HL-60 (cell line): Measurements from ENCODE around the gene FUT2.
A peak's percentile ranks its signal among the peaks of the same experiment; 100 is the strongest.

ENCODE experiments used
- DNase-seq, 2 experiments: peaks; one replicate each; pipeline ENCODE4 v3.0.0-alpha.2; 2010 to 2020; ENCODE audit warnings: low read depth in 1 of 2, low spot score in 1 of 2
- H3K27ac ChIP-seq: fragments of 250-450 bp; sonication (Bioruptor Pico); replicated peaks from 2 replicates; pipeline ENCODE4 v1.5.1; 2020; ENCODE audit warnings: mild to moderate bottlenecking, moderate library complexity
- H3K27me3 ChIP-seq: fragments of 250-450 bp; sonication (Bioruptor Pico); 2 replicates; pipeline ENCODE4 v1.5.1; 2021; ENCODE audit warnings: mild to moderate bottlenecking, moderate library complexity; ENCODE audit not compliant: insufficient read depth, poor library complexity, severe bottlenecking
- H3K4me3 ChIP-seq: replicated peaks from 2 replicates; pipeline ENCODE4 v1.5.1; 2011; ENCODE audit warnings: mild to moderate bottlenecking, control low read depth, low read length; ENCODE audit not compliant: insufficient read depth
- GABPA ChIP-seq: IDR thresholded peaks from 2 replicates; pipeline ENCODE4 v1.6.1; 2012; ENCODE audit warnings: low read depth
- POLR2AphosphoS5 ChIP-seq: IDR thresholded peaks from 2 replicates; pipeline ENCODE4 v1.6.1; 2012; ENCODE audit warnings: low read depth
- SPI1 ChIP-seq: IDR thresholded peaks from 2 replicates; pipeline ENCODE4 v1.6.1; 2012; ENCODE audit warnings: low read depth, mild to moderate bottlenecking, borderline replicate concordance
- TF ChIP-seq, protein P1 (sequence below): IDR thresholded peaks from 2 replicates; pipeline ENCODE4 v1.6.1; 2012; ENCODE audit warnings: low read depth; ENCODE audit not compliant: insufficient replicate concordance
- TF ChIP-seq, protein P2 (sequence below): IDR thresholded peaks from one replicate; pipeline ENCODE4 v1.5.1; 2011; ENCODE audit warnings: low read length, control low read depth, inconsistent platforms; ENCODE audit not compliant: insufficient read depth

The FUT2 gene

DNA sequence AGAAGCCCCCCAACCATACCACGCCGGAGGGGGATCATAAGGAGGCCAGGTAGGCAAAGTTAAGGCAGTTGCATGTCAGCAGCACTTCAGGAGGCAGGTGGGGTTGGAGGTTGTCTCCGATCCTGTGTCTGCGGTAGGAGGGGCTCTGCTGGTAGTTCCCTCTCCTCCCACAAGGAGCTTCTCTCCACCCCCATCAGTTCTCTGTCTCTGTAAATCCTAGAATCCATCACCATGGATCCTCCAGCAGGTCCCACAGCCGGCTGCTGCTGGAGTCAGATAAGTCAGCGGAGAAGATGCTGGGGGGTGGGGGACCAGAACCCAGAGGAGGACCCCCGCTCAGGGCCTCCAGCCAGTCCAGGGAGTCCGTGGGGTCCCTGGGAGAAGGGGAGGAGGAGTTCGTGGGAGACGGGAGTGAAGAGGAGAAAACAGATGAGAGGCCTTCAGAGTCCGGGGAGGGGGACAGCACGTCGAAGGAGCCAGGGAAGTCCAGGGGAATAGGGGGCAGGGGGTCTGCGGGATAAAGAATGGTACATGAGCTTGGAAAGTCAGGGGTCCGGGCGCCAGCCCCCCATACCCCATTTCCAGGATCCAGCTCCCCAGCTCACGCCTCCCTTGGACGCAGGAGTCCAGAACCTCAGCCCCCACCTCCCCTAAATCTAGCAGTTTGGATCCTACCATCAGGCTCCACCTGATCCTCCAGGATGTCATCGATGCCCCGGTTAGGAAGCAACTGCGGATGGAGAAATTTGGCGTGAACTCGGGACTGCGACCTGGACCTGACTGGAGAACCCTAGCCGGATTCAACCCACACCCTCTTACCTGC lies 17.5 kb downstream of the FUT2 start:
- no peaks in the 10 kb centered on the region for H3K27me3 ChIP-seq
- H3K27ac ChIP-seq, result no peak overlapping the region
- no peak for DNase-seq
- TF ChIP-seq, protein P1, sequence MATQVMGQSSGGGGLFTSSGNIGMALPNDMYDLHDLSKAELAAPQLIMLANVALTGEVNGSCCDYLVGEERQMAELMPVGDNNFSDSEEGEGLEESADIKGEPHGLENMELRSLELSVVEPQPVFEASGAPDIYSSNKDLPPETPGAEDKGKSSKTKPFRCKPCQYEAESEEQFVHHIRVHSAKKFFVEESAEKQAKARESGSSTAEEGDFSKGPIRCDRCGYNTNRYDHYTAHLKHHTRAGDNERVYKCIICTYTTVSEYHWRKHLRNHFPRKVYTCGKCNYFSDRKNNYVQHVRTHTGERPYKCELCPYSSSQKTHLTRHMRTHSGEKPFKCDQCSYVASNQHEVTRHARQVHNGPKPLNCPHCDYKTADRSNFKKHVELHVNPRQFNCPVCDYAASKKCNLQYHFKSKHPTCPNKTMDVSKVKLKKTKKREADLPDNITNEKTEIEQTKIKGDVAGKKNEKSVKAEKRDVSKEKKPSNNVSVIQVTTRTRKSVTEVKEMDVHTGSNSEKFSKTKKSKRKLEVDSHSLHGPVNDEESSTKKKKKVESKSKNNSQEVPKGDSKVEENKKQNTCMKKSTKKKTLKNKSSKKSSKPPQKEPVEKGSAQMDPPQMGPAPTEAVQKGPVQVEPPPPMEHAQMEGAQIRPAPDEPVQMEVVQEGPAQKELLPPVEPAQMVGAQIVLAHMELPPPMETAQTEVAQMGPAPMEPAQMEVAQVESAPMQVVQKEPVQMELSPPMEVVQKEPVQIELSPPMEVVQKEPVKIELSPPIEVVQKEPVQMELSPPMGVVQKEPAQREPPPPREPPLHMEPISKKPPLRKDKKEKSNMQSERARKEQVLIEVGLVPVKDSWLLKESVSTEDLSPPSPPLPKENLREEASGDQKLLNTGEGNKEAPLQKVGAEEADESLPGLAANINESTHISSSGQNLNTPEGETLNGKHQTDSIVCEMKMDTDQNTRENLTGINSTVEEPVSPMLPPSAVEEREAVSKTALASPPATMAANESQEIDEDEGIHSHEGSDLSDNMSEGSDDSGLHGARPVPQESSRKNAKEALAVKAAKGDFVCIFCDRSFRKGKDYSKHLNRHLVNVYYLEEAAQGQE, result no peak
- TF ChIP-seq SPI1 (no peak), GABPA (no peak), POLR2AphosphoS5 (no peak)
- TF ChIP-seq, protein P2, sequence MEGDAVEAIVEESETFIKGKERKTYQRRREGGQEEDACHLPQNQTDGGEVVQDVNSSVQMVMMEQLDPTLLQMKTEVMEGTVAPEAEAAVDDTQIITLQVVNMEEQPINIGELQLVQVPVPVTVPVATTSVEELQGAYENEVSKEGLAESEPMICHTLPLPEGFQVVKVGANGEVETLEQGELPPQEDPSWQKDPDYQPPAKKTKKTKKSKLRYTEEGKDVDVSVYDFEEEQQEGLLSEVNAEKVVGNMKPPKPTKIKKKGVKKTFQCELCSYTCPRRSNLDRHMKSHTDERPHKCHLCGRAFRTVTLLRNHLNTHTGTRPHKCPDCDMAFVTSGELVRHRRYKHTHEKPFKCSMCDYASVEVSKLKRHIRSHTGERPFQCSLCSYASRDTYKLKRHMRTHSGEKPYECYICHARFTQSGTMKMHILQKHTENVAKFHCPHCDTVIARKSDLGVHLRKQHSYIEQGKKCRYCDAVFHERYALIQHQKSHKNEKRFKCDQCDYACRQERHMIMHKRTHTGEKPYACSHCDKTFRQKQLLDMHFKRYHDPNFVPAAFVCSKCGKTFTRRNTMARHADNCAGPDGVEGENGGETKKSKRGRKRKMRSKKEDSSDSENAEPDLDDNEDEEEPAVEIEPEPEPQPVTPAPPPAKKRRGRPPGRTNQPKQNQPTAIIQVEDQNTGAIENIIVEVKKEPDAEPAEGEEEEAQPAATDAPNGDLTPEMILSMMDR, result no peak
- peak overlapping the region; percentile 61 for H3K4me3 ChIP-seq

DNA sequence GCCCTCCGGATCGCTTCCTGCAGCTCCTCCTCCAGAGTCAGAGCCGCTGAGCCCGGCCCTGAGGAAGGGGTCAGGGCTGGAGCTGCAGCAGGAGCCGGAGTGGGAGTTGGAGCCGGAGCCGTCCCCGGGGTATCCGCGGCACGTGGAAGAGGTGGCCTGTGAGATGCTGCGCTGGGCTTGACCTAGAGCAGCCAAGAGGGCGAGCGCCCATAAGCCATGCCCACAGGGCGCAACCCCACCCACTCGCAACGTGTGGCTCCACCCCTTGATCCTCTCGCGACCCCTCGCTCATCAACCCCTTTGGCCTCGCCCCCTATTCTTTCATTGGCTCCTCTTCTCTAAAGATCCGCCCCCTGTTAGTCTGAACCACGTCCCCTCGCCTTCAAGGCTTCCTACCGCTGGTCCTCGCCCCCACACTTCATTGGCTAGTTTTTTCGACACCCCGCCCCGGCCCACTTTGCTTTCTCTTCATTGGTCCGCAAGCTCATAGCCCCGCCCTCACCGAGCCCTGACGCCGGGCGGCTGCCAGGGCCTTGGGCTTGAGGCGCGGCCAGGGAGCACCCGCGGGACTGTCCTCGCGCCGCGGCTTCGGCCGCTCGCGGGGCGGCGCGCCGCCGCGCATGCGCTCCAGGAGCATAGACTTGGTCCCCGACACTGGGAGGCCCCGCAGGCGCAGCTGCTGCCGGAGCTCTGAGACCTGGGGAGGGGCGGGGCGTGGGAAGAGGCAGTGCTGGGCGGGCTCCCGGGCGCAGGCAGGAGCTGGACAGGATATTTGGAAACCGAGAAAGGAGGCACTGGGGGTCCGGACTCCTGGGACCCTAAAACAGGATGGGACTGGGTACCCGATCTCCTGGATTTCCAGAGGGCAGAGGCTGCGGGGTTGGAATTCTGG lies 18.3 kb downstream of the FUT2 start:
- Histone ChIP-seq H3K27ac (peak overlapping the region; percentile 45), H3K4me3 (peak overlapping the region; percentile 61), H3K27me3 (no peaks in the 10 kb centered on the region)
- no peak for TF ChIP-seq POLR2AphosphoS5
- no peak for TF ChIP-seq GABPA
- TF ChIP-seq, protein P2, result no peak
- TF ChIP-seq, protein P1, result no peak
- TF ChIP-seq SPI1, result no peak
- DNase-seq, result peak; percentile 96 to 98

DNA sequence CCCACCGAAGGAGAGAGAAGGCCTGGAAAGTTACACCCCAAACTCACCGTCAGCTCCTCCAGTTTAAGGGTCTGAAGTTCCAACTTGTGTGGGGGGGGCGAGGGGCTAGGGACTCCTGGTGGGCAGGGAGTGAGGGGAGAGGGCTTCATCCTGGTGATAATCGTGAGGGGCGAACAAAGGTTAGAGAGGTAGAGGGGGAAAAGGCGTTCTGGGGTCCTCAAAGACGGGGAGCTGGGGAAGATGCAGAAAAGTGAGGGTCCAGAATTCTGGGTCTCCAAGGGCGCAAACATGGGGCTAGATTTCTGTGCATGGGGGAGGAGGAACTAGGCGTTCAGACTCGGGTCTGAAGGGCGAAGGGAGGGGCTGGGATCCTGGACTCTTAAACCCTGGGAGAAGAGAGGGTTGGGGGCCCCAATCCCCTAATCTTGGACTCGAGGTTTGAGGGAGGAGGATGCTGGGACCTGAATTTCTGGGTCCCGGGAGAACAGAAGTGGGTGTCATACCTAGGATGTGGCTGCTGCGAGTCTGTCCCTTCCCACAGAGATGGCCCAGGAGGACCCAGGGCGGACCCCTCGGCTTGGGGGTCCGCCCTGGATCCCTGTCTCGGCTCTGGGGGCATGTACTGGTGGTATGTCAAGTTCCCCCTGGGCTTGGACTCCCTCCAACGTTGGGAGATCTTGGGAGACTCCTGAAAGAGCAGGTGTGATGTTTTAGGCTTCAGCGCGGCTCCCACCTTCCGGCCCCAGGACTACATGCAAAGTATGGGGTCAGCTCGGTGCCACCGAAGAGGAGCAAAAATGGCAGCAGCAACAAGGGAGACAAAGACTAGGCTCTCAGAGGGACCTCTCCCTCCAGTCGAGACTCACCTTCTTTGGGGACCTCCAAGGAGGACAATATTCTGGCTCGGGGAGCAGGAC lies 19.2 kb downstream of the FUT2 start:
- no peak for DNase-seq
- H3K27ac ChIP-seq, result peak overlapping the region; percentile 45
- peak overlapping the region; percentile 61 for H3K4me3 ChIP-seq
- TF ChIP-seq GABPA, result no peak
- TF ChIP-seq, protein P2, result no peak
- TF ChIP-seq SPI1, result no peak
- no peak for TF ChIP-seq POLR2AphosphoS5
- TF ChIP-seq, protein P1, result no peak
- H3K27me3 ChIP-seq, result no peaks in the 10 kb centered on the region
